Measurements from ENCODE around the gene FRMD8.

The FRMD8 gene

GRCh38 chr11:65377036-65377435 lies 9.4 kb upstream of the FRMD8 start:
- no peak overlapping the region for H3K9ac ChIP-seq (ENCODE audit: low read length)
- no peak overlapping the region for H3K27ac ChIP-seq (ENCODE audit: low read depth, low read length, poor library complexity, severe bottlenecking)
- H3K9me3 ChIP-seq (ENCODE audit: low read length), result no peaks in the 10 kb centered on the region
- H3K36me3 ChIP-seq (ENCODE audit: insufficient read depth, low read length), result no peaks in the 10 kb centered on the region
- peaks cover 29% of the 10 kb centered on the region for H3K4me1 ChIP-seq (ENCODE audit: insufficient read depth, low read length, severe bottlenecking)
- TF ChIP-seq CTCF (IDR thresholded peaks at IDR 0.05; ENCODE audit: low read length), result no peak
- no peak for TF ChIP-seq EZH2 (IDR thresholded peaks at IDR 0.05; ENCODE audit: borderline replicate concordance, low read length)
- H3F3A ChIP-seq (ENCODE audit: insufficient read depth, low read length), result no peaks in the 10 kb centered on the region
- H3K79me2 ChIP-seq (ENCODE audit: insufficient read depth, low read length), result no peaks in the 10 kb centered on the region
- no peak overlapping the region for H3K4me2 ChIP-seq (ENCODE audit: low read length)
- no peaks in the 10 kb centered on the region for H3K9me2 ChIP-seq (ENCODE audit: low read depth, low read length)
- H3K4me3 ChIP-seq (ENCODE audit: low read depth, low read length, poor library complexity, severe bottlenecking), result no peak overlapping the region
- H2AFZ ChIP-seq (ENCODE audit: low read length), result no peak overlapping the region
- no peaks in the 10 kb centered on the region for H3K27me3 ChIP-seq (ENCODE audit: insufficient read depth, low read length)
- no peaks in the 10 kb centered on the region for H4K20me1 ChIP-seq (ENCODE audit: insufficient read depth, low read length)

GRCh38 chr11:65377777-65378176 lies 8.7 kb upstream of the FRMD8 start:
- Histone ChIP-seq H3K36me3 (ENCODE audit: insufficient read depth, low read length) (no peaks in the 10 kb centered on the region), H3F3A (ENCODE audit: insufficient read depth, low read length) (no peaks in the 10 kb centered on the region), H2AFZ (ENCODE audit: low read length) (no peak overlapping the region), H3K27ac (ENCODE audit: low read depth, low read length, poor library complexity, severe bottlenecking) (no peak overlapping the region), H3K4me1 (ENCODE audit: insufficient read depth, low read length, severe bottlenecking) (peaks cover 36% of the 10 kb centered on the region), H3K79me2 (ENCODE audit: insufficient read depth, low read length) (no peaks in the 10 kb centered on the region), H3K4me3 (ENCODE audit: low read depth, low read length, poor library complexity, severe bottlenecking) (no peak overlapping the region), H3K9me2 (ENCODE audit: low read depth, low read length) (no peaks in the 10 kb centered on the region), H3K27me3 (ENCODE audit: insufficient read depth, low read length) (no peaks in the 10 kb centered on the region), H3K9ac (ENCODE audit: low read length) (no peak overlapping the region), H3K4me2 (ENCODE audit: low read length) (no peak overlapping the region), H3K9me3 (ENCODE audit: low read length) (no peaks in the 10 kb centered on the region), H4K20me1 (ENCODE audit: insufficient read depth, low read length) (no peaks in the 10 kb centered on the region)
- TF ChIP-seq EZH2 (IDR thresholded peaks at IDR 0.05; ENCODE audit: borderline replicate concordance, low read length) (no peak), CTCF (IDR thresholded peaks at IDR 0.05; ENCODE audit: low read length) (peak; percentile 24; the same call in 1 of the 2 replicates)

GRCh38 chr11:65378208-65378927 lies 8.1 kb upstream of the FRMD8 start:
- no peak overlapping the region for H2AFZ ChIP-seq (ENCODE audit: low read length)
- no peak for TF ChIP-seq CTCF (IDR thresholded peaks at IDR 0.05; ENCODE audit: low read length)
- TF ChIP-seq EZH2 (IDR thresholded peaks at IDR 0.05; ENCODE audit: borderline replicate concordance, low read length), result no peak
- H3K9me3 ChIP-seq (ENCODE audit: low read length), result no peaks in the 10 kb centered on the region
- H4K20me1 ChIP-seq (ENCODE audit: insufficient read depth, low read length), result no peaks in the 10 kb centered on the region
- H3K4me3 ChIP-seq (ENCODE audit: low read depth, low read length, poor library complexity, severe bottlenecking), result no peak overlapping the region
- H3K27ac ChIP-seq (ENCODE audit: low read depth, low read length, poor library complexity, severe bottlenecking), result no peak overlapping the region
- no peak overlapping the region for H3K9ac ChIP-seq (ENCODE audit: low read length)
- no peaks in the 10 kb centered on the region for H3K9me2 ChIP-seq (ENCODE audit: low read depth, low read length)
- peaks cover 42% of the 10 kb centered on the region for H3K4me1 ChIP-seq (ENCODE audit: insufficient read depth, low read length, severe bottlenecking)
- no peaks in the 10 kb centered on the region for H3F3A ChIP-seq (ENCODE audit: insufficient read depth, low read length)
- no peaks in the 10 kb centered on the region for H3K79me2 ChIP-seq (ENCODE audit: insufficient read depth, low read length)
- no peaks in the 10 kb centered on the region for H3K36me3 ChIP-seq (ENCODE audit: insufficient read depth, low read length)
- no peak overlapping the region; the same call in 1 of the 2 replicates for H3K4me2 ChIP-seq (ENCODE audit: low read length)
- H3K27me3 ChIP-seq (ENCODE audit: insufficient read depth, low read length), result no peaks in the 10 kb centered on the region

Measured in OCI-LY1 (cell line).